ENCODE measurements around the gene LPO.

The LPO gene

GRCh38 chr17:58316260-58316960 is 78.0 kb downstream of the LPO start:
- Histone ChIP-seq H3K27me3 (ENCODE audit: low read depth, low read length) (no peaks in the 10 kb centered on the region), H3K4me1 (ENCODE audit: control insufficient read depth in 1 of 2, insufficient read depth in 2 of 2, low read length in 2 of 2) (no peaks in the 10 kb centered on the region), H3K36me3 (ENCODE audit: control insufficient read depth in 1 of 2, insufficient read depth in 2 of 2, low read length in 2 of 2) (peaks cover 0 to 19% of the 10 kb centered on the region in 2 donors), H3K4me3 (ENCODE audit: low read depth in 1 of 2, low read length in 2 of 2) (no peak overlapping the region), H3K27ac (ENCODE audit: low read length) (no peak overlapping the region), H3K9me3 (ENCODE audit: control insufficient read depth in 1 of 2, low read length in 2 of 2) (no peaks in the 10 kb centered on the region)

- Histone ChIP-seq H3K27me3 (ENCODE audit: low read depth, low read length) (no peaks in the 10 kb centered on the region), H3K9me3 (ENCODE audit: control insufficient read depth in 1 of 2, low read length in 2 of 2) (no peaks in the 10 kb centered on the region), H3K27ac (ENCODE audit: low read length) (no peak overlapping the region), H3K36me3 (ENCODE audit: control insufficient read depth in 1 of 2, insufficient read depth in 2 of 2, low read length in 2 of 2) (peaks cover 0 to 19% of the 10 kb centered on the region in 2 donors), H3K4me1 (ENCODE audit: control insufficient read depth in 1 of 2, insufficient read depth in 2 of 2, low read length in 2 of 2) (no peaks in the 10 kb centered on the region), H3K4me3 (ENCODE audit: low read depth in 1 of 2, low read length in 2 of 2) (no peak overlapping the region)
Measured at GRCh38 chr17:58317421-58318064, 79.2 kb downstream of the LPO start.

GRCh38 chr17:58318065-58318481 is 79.7 kb downstream of the LPO start:
- no peaks in the 10 kb centered on the region for H3K9me3 ChIP-seq (ENCODE audit: control insufficient read depth in 1 of 2, low read length in 2 of 2)
- no peaks in the 10 kb centered on the region for H3K4me1 ChIP-seq (ENCODE audit: control insufficient read depth in 1 of 2, insufficient read depth in 2 of 2, low read length in 2 of 2)
- no peak overlapping the region for H3K27ac ChIP-seq (ENCODE audit: low read length)
- H3K27me3 ChIP-seq (ENCODE audit: low read depth, low read length): no peaks in the 10 kb centered on the region
- H3K4me3 ChIP-seq (ENCODE audit: low read depth in 1 of 2, low read length in 2 of 2): no peak overlapping the region
- H3K36me3 ChIP-seq (ENCODE audit: control insufficient read depth in 1 of 2, insufficient read depth in 2 of 2, low read length in 2 of 2): peaks cover 0 to 19% of the 10 kb centered on the region in 2 donors

Data from muscle layer of duodenum (tissue), 2 donors.